ENCODE data around the gene GCN1. TPM values are rescaled to one million over a fixed set of nuclear protein-coding genes. Genes with fewer than 3 reads are reported as not detected.

Gene GCN1
- total RNA-seq, 4 donors from 2014 or later = 62.0 to 310 (median 101) TPM

DNA sequence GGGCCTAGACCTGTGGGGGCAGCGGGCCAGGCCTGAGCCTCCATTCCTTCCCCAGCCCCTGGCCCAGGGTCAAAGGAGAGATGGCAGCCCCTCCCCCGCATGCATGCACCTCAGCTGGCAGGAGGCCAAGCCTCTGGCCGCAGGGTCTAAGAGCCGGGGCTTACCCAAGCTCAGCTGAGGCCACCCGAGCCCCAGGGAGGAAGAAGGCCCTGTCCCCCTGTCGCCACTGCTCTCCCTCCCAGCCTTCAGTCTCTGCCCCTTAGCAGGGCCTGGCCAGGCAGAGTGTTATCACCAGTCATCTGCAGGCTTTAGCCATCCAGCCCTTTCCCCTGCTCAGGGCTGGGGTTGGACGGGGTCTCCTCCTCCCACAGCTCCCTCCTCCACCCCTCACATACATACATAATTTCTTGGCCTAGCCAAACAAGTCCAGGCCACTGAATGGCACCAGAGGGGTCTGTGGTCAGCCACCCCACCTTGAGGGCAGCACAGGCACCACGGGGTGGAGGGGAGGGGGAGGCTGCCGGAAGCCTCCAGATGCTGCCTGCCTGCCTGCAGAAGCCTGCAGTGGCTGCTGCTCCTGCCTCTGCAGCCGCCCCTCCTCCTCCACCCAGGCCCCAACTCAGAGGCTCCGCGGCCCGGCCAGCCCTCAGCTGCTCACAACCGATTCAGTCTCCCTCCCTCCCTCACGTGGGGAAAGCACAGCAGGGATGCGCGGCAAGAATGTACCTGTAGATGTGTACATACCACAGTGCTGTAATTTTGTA is 100.7 kb downstream of the GCN1 start:
- Histone ChIP-seq H3K36me3 (peaks cover 59% of the 10 kb centered on the region), H3K9me3 (no peaks in the 10 kb centered on the region), H3K27me3 (no peaks in the 10 kb centered on the region), H3K4me1 (no peaks in the 10 kb centered on the region), H3K4me3 (no peak overlapping the region), H3K27ac (no peak overlapping the region)
- TF ChIP-seq EP300 (IDR thresholded peaks at IDR 0.05) (no peak), POLR2A (IDR thresholded peaks at IDR 0.05) (no peak), POLR2AphosphoS5 (IDR thresholded peaks at IDR 0.05) (no peak)
- TF ChIP-seq, protein P1, sequence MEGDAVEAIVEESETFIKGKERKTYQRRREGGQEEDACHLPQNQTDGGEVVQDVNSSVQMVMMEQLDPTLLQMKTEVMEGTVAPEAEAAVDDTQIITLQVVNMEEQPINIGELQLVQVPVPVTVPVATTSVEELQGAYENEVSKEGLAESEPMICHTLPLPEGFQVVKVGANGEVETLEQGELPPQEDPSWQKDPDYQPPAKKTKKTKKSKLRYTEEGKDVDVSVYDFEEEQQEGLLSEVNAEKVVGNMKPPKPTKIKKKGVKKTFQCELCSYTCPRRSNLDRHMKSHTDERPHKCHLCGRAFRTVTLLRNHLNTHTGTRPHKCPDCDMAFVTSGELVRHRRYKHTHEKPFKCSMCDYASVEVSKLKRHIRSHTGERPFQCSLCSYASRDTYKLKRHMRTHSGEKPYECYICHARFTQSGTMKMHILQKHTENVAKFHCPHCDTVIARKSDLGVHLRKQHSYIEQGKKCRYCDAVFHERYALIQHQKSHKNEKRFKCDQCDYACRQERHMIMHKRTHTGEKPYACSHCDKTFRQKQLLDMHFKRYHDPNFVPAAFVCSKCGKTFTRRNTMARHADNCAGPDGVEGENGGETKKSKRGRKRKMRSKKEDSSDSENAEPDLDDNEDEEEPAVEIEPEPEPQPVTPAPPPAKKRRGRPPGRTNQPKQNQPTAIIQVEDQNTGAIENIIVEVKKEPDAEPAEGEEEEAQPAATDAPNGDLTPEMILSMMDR (IDR thresholded peaks at IDR 0.05) = no peak
- WGBS = 40% methylated on average over 15 of the region's 17 CpGs
- peak in 1 of 2 donors; percentile 73 for DNase-seq (ENCODE audit: low spot score in 2 of 2)

DNA sequence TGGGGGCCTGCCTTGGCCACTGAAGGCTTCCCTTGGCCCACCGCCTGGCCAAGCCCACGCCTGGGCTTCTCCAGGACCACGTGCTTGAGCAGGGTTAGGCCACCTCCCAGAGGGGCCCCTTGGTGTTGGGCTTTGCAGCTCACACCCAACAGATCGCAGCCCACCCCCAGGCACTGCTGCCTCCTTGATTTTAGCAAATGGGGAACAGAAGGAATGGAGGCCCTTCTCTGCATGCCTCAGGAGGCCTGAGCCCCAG is 101.3 kb downstream of the GCN1 start:
- Histone ChIP-seq H3K27ac (no peak overlapping the region), H3K4me3 (no peak overlapping the region), H3K4me1 (no peaks in the 10 kb centered on the region), H3K36me3 (peaks cover 53% of the 10 kb centered on the region), H3K27me3 (no peaks in the 10 kb centered on the region), H3K9me3 (no peaks in the 10 kb centered on the region)
- no peak for TF ChIP-seq EP300 (IDR thresholded peaks at IDR 0.05)
- WGBS = no CpG with 5 or more reads among the region's 4 CpGs
- DNase-seq (ENCODE audit: low spot score in 2 of 2) = no peak

DNA sequence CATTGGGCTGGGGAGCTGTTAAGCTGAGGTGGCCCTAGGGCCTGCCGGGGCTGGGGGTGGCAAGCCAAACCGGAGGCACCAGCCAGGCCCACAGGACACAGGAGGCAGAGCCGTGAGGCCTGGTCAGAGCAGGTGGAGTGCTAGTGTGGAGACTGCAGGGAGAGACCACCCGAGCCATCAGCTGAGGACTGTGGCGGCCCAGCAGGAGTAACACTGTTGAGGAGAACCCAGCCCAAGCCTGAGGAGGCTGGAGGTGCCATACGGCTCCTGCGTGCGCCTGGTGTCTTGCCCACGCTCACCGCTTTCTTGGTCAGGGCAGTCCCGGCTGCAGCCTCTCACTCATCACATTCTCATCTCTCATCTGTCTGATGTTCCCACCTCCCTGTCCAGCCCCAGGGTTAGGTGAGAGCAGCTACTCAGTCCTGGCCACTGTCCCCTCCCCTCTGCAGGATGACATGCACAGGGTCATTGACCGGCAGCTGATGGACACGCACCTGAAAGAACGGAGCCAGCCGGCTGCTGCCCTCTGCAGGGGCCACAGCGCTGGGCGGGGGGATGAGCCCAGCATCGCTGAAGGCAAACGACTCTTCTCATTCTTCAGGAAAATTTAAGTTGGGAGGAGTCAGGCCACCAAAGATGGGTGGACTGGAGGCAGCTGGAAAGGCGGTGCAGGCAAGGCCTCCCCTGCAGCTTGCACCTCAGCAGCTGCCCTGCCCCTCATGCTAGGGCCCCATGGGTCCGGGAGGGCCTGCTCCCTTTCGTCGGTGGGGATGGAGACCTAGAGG is 101.8 kb downstream of the GCN1 start:
- WGBS = 86% methylated on average over 19 of the region's 23 CpGs
- DNase-seq (ENCODE audit: low spot score in 2 of 2) = no peak
- Histone ChIP-seq H3K27ac (no peak overlapping the region), H3K4me3 (no peak overlapping the region), H3K27me3 (no peaks in the 10 kb centered on the region), H3K9me3 (no peaks in the 10 kb centered on the region), H3K4me1 (peaks cover 2% of the 10 kb centered on the region), H3K36me3 (peaks cover 50% of the 10 kb centered on the region)
- TF ChIP-seq EP300 (IDR thresholded peaks at IDR 0.05) (no peak), POLR2A (IDR thresholded peaks at IDR 0.05) (no peak)
- TF ChIP-seq, protein P1 (IDR thresholded peaks at IDR 0.05) = no peak

DNA sequence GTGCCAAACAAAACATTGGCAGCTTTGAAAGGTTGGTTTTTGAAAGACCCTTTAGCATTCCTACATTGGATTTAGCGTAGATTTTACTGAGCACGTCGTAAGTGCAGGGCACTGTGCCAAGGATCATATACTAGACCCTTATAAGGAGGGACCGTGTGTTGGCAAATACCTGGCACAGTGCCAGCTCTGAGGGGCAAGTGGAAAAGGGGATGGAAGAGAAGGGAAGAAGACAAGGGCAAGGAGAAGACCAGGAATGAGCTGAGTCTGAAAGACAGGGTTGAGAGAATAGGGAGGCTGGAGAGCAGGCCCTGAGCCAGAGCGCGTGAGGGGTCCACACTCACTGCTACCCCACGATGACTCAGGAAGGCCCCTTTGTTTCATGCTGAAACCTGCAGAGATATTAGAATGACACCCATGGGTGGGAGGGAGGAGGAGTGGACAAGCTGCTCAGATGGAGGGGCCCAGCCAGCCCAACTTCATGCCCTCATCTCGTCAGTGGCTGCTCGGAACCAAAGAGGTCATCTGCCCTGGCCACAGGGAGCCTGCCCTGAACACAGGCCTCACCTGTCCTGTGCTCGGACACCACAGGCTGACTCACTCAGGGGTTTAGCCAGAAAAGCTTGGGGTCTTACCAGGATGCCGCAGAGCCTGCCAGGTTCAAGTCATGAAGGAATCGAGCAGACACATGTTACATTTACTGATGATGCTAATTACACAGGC is 103.0 kb downstream of the GCN1 start:
- Histone ChIP-seq H3K27ac (no peak overlapping the region), H3K4me1 (peaks cover 11% of the 10 kb centered on the region), H3K36me3 (peaks cover 39% of the 10 kb centered on the region), H3K9me3 (no peaks in the 10 kb centered on the region), H3K4me3 (no peak overlapping the region), H3K27me3 (no peaks in the 10 kb centered on the region)
- no peak for DNase-seq (ENCODE audit: low spot score in 2 of 2)
- TF ChIP-seq, protein P1 (IDR thresholded peaks at IDR 0.05) = no peak
- TF ChIP-seq EP300 (IDR thresholded peaks at IDR 0.05) = no peak
- no peak for TF ChIP-seq POLR2AphosphoS5 (IDR thresholded peaks at IDR 0.05)
- TF ChIP-seq POLR2A (IDR thresholded peaks at IDR 0.05) = no peak
- WGBS = 64% methylated on average over 8 of the region's 12 CpGs

DNA sequence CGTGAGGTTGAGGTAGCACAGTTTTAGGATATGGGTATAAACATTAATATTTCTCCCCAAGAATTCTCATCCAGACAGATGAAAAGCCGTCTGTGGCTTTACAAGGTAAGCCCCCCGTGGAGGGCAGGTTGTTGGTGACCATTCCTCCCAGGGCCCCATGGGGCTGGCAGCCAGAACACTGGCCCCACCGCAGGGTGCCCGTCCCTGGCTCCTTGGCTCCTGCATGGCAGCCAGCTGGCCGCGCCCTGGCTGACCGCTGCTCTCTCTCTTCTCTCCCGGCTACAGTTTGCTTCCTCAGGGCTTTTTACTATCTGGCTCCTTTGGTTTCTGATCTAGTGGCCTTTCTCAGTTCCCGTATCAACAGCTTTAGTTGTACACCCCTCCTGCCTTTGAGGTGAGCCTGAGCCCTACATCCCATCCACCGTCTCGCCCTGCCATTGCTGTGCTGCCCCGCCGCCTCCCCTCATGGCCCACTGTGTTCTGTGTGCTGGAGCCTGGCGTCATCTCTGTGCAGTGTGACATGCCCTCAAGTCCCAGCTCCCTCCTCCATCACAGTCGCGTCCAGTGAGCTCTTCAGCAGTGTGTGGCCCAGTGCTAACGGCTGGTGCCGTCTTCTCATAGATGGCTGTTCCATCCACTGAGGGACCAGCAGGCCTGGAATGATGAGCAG is 103.8 kb downstream of the GCN1 start:
- Histone ChIP-seq H3K4me3 (no peak overlapping the region), H3K36me3 (peaks cover 31% of the 10 kb centered on the region), H3K27me3 (no peaks in the 10 kb centered on the region), H3K9me3 (no peaks in the 10 kb centered on the region), H3K4me1 (peaks cover 18% of the 10 kb centered on the region), H3K27ac (no peak overlapping the region)
- DNase-seq (ENCODE audit: low spot score in 2 of 2) = no peak
- TF ChIP-seq EP300 (IDR thresholded peaks at IDR 0.05) = no peak
- TF ChIP-seq POLR2AphosphoS5 (IDR thresholded peaks at IDR 0.05) = no peak
- no peak for TF ChIP-seq POLR2A (IDR thresholded peaks at IDR 0.05)
- TF ChIP-seq, protein P1 (IDR thresholded peaks at IDR 0.05) = no peak
- WGBS = 86% methylated on average over 19 of the region's 19 CpGs
